GM12892 (cell line): ENCODE results near the gene GULP1.

ENCODE experiments used
- POLR2A ChIP-seq: IDR thresholded peaks from 2 replicates; pipeline ENCODE4 v1.6.1; 2011; ENCODE audit warnings: low read depth, low read length, control low read depth
- TAF1 ChIP-seq: IDR thresholded peaks from 2 replicates; pipeline ENCODE4 v1.6.1; 2011; ENCODE audit warnings: low read depth, mild to moderate bottlenecking, control low read depth, low read length, borderline replicate concordance

DNA sequence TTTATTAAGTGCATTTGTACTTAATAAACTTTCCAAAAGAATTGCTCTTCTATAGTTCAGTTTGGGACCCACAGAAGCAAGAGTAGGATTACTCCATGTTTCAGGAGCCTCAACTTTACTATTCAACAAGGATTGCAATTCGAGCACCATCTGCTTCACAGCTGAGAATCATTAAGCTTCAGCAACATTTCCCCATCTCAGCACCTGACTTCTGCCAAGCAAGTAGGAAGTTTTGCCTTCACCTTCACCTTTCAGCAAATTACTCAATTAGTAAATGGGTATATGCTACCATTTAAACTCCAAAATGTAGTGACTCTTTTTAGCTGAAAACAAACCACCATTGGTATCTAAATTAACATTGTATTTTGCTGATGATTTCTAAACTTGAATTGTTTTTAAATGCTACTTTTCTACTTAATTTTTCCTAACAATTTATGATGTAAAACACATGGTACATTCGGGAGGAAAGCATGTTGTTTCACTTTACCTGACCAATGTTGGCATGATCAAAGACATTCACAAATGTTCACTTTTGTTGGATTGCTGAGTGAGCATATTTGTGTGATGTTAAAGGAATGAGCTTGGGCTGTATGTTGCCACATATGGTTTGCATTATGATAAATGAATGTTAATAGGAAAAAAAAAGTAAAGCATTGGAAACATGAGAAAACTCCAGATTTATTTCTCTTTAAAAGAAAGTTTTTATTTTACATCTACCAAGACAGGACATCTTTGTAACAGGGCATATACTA lies 159.2 kb downstream of the GULP1 start:
- no peak for TF ChIP-seq TAF1
- TF ChIP-seq POLR2A: no peak
